Measurements from ENCODE around the gene TXNDC11. TPM values are rescaled to one million over a fixed set of nuclear protein-coding genes. Genes with fewer than 3 reads are reported as not detected.

The TXNDC11 gene
- total RNA-seq, 2 donors from 2014 or later: 52.0 to 62.1 TPM

DNA sequence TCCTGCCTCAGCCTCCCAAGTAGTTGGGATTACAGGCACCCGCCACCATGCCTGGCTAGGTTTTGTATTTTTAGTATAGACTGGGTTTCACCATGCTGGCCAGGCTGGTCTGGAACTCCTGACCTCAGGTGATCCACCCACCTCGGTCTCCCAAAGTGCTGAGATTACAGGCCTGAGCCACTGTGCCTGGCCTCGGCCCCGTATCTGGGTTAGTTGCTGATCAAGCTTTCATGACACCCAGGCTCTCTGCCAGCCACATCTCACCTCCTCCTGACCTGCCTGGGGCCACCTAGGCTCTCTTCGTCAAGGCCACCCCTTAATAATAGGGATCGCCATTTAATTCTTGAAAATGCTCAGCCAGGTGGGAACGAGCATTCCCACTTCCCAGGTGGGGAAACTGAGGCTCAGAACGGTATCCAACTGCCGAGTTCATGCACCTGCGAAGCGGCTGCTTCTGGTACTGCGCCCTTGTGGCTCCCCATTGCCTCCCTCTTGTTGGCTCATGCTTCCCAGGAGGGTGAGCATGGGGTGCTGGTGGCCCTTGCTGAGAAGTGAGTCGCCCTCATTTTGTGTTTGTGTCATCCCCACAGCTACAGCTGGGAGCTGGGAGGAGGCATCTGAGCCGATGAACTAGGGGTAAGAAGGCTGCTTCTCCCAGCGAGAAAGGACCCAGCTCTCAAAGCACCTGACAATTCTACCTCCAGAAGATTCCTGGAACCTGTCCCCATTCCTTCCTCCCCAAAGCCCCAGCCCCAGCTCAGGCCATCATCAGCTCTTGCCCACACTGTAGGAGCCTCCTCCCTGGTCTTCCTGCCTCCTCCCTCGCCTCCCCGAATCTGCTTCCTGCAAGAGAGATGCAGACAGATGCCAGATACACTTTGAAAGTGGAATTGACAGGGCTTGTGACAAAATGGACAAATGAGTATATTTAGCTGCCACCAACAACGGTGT, 91.7 kb downstream of the TXNDC11 start:
- Histone ChIP-seq H3K9ac (ENCODE audit: low read depth in 2 of 2, low read length in 2 of 2) (no peak overlapping the region), H3K36me3 (no peaks in the 10 kb centered on the region), H3K4me3 (no peak overlapping the region), H3K27me3 (no peaks in the 10 kb centered on the region), H3K9me3 (no peaks in the 10 kb centered on the region), H3K4me1 (no peaks in the 10 kb centered on the region), H3K27ac (no peak overlapping the region)
- DNase-seq: no peak
- TF ChIP-seq, protein P1, sequence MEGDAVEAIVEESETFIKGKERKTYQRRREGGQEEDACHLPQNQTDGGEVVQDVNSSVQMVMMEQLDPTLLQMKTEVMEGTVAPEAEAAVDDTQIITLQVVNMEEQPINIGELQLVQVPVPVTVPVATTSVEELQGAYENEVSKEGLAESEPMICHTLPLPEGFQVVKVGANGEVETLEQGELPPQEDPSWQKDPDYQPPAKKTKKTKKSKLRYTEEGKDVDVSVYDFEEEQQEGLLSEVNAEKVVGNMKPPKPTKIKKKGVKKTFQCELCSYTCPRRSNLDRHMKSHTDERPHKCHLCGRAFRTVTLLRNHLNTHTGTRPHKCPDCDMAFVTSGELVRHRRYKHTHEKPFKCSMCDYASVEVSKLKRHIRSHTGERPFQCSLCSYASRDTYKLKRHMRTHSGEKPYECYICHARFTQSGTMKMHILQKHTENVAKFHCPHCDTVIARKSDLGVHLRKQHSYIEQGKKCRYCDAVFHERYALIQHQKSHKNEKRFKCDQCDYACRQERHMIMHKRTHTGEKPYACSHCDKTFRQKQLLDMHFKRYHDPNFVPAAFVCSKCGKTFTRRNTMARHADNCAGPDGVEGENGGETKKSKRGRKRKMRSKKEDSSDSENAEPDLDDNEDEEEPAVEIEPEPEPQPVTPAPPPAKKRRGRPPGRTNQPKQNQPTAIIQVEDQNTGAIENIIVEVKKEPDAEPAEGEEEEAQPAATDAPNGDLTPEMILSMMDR (IDR thresholded peaks at IDR 0.05): no peak
- intact Hi-C loops (cut with DNase I): no loop called here

DNA sequence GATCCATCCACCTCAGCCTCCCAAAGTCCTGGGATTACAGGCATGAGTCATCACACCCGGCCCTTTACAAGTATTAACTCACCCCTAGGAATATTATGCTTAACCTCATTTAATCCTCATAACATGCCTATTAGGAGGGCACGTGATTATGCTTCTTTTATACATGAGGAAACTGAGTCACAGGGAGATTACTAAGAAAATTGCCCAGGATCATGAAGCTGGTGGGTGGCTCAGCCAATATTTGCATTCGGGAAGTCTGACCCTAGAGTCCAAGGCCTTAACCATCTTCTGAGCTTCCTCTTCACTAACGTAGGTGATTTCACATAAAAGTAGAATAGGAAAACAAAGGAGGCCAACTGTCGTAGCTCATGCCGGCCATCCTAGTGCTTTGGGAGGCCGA, 93.4 kb downstream of the TXNDC11 start:
- no peaks in the 10 kb centered on the region for H3K36me3 ChIP-seq
- H3K9me3 ChIP-seq: no peaks in the 10 kb centered on the region
- no peak for DNase-seq
- H3K27me3 ChIP-seq: no peaks in the 10 kb centered on the region
- no peak overlapping the region for H3K4me3 ChIP-seq
- TF ChIP-seq, protein P1 (IDR thresholded peaks at IDR 0.05): no peak
- H3K9ac ChIP-seq (ENCODE audit: low read depth in 2 of 2, low read length in 2 of 2): no peak overlapping the region
- intact Hi-C loops (cut with DNase I): no loop called here
- H3K4me1 ChIP-seq: no peaks in the 10 kb centered on the region
- H3K27ac ChIP-seq: no peak overlapping the region

DNA sequence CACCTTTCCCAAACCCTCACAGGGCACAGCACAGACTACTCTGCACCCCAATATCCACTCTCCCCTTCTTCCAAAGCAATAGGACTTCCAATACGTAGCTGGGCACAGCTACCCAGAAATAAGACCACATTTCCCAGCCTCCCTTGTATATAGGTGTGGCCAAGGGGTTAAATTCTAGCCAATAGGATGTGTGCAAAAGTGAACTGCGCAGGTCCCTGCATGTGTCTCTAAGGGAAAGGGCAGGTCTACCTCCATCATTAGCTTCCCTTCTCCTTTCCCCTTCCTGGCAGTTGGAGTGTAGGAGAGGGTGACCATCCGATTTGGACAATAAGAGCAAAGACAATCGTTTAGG, 99.9 kb downstream of the TXNDC11 start:
- Histone ChIP-seq H3K27me3 (no peaks in the 10 kb centered on the region), H3K36me3 (no peaks in the 10 kb centered on the region), H3K4me3 (no peak overlapping the region), H3K27ac (no peak overlapping the region), H3K9me3 (no peaks in the 10 kb centered on the region), H3K4me1 (peaks cover 5% of the 10 kb centered on the region), H3K9ac (ENCODE audit: low read depth in 2 of 2, low read length in 2 of 2) (no peak overlapping the region)
- TF ChIP-seq, protein P1 (IDR thresholded peaks at IDR 0.05): no peak
- intact Hi-C loops (cut with DNase I): no loop called here
- no peak for DNase-seq

DNA sequence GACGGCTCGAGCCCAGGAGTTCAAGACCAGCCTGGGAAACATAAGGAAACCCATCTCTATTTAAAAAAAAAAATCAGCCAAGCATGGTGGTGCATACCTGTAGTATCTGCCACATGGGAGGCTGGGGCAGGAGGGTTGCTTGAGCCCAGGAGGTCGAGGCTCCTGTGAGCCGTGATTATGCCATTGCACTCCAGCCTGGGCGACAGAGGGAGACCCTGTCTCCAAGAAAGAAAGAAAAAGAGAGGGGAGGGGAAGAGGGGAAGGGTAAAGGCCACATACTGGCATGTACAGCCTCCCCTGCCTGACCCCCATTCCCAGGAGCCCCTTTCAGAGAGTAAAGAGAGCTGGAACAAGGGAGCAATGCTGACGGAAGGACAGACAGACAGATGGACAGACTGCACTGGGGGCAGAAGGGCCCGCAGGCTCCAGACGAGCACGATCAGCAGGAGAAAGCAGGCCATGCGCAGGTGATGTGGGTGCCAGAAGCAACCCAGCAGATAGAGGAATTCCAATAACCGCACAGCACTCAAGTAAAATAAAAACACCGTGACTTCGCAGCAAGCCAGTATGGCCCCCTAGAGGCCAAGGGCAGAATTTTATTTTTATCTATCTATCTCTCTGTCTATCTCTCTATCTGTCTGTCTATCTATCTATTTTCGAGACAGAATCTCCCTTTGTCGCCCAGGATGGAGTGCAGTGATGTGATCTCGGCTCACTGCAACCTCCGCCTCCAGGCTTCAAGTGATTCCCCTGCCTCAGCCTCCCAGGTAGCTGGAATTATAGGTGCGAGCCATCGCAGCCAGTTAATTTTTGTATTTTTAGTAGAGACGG, 101.5 kb downstream of the TXNDC11 start:
- peaks cover 5% of the 10 kb centered on the region for H3K4me1 ChIP-seq
- H3K4me3 ChIP-seq: no peak overlapping the region
- no peaks in the 10 kb centered on the region for H3K9me3 ChIP-seq
- no peaks in the 10 kb centered on the region for H3K27me3 ChIP-seq
- TF ChIP-seq, protein P1 (IDR thresholded peaks at IDR 0.05): peak; percentile 69
- intact Hi-C loops (cut with DNase I): loop anchor here (2.0 kb wide), 2 partner anchors 108 to 234 kb away; no protein-coding TSS in a partner anchor
- H3K9ac ChIP-seq (ENCODE audit: low read depth in 2 of 2, low read length in 2 of 2): peak overlapping the region; percentile 30 to 34
- peak; percentile 50 for DNase-seq
- H3K27ac ChIP-seq: peak overlapping the region; percentile 56
- no peaks in the 10 kb centered on the region for H3K36me3 ChIP-seq
